ENCODE results near the gene LMAN2L.

GRCh38 chr2:96737831-96738230 is 2.0 kb downstream of the LMAN2L start:
- TF ChIP-seq CTCF (IDR thresholded peaks at IDR 0.05) (no peak), POLR2A (IDR thresholded peaks at IDR 0.05) (no peak)
